Germinal center (tissue), 1 donor: Measurements from ENCODE around the gene RPN1.

Experiments used
- DNase-seq: peaks from one replicate; pipeline ENCODE4 v3.0.0; 2012; ENCODE audit warnings: mixed read lengths, low spot score

RPN1 gene

DNA sequence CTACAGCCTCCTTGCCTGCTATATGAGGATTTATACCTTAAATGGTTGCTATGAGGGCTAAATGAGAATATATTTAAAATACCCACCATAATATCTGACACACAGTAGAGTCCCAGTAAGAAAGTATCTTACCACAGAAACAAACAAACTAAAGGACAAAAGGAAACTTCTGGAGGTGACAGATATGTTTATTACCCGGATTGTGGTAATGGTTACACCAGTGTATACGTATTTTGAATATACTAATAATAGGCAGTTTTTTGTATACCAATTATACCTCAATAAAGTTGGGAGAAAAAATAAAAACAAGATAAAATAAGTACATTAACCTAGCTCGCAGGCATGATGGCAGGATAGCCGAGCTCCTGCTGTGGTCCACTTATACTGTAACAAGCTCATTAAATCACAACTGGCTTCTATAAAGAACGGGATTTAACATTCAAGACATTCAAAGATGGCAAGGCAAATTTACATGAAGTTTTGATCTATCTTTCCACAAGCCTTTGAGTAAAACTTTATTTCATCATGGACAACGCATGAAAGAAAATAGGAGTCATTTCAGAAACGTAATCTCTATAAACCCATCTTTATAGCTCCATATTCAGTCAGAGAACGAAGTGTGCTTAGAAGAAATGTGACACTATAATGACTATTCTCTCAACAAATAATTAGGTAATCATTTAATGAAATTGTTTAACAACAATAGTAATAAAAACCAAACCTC is 1.5 kb downstream of the RPN1 start:
- DNase-seq = no peak

DNA sequence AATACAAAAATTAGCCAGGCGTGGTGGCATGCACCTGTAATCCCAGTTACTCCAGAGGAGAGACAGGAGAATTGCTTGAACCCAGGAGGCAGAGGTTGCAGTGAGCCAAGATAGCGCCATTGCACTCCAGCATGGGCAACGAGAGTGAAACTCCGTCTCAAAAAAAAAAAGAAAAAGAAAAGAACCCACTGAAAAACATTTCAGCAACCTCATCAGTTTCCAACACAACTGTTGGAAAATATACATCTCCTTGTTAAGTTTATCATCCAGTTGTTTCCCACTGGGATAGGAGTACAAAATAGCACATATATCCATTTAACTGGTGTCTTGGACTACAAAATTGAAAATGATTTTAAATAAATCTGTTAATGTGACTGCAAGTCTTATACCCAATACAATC is 2.2 kb downstream of the RPN1 start:
- DNase-seq = no peak

DNA sequence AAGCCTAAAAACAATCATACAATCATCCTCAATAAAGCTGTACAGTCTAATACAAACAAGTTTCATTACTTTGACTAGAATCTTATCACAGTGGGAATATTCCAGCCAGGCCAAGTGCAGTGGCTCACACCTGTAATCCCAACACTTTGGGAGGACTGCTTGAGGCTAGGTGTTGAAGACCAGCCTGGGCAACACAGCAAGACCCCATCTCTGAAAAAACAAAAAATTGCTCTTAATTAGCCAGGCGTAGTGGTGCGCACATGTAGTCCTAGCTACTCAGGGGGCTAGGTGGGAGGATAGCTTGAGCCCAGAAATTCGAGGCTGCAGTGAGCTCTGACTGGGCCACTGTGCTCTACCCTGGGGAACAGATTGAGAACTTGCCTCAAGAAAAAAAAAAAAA is 3.3 kb downstream of the RPN1 start:
- DNase-seq = no peak

DNA sequence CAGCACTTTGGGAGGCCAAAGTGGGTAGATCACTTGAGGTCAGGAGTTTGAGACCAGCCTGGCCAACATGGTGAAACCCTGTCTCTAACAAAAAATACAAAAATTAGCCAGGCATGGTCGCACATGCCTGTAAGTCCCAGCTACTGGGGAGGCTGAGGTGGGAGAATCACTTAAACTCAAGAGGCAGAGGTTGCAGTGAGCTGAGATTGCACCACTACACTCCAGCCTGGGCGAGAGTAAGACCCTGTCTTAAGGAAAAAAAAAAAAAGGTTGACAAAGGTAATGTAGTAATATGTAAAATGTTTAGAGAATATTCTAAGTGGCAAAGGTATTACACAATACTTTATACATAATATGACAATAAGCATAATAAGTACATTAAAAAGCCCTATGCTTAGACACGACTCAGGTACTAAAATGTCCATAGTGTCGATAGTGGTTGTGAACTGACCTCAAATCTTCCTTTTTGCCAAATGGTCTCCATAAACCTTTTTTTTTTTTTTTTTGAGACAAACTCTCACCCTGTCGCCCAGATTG is 16.5 kb downstream of the RPN1 start:
- no peak for DNase-seq

DNA sequence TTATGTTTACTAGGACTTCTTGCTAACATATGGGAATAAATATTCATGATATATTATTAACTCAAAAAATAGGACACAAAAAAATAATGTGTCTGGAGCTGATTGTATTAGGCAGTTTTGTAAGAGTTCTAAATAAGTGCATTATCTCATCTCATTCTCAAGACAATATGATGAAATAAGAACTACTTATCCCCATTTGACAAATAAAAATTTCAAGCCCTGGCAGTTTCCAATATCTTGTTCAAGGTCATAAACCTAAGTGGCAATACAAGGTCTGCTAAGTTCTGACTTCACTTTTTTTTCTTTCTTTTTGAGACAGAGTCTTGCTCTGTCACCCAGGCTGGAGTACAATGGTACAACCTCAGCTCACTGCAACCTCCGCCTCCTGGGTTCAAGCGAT is 18.3 kb downstream of the RPN1 start:
- no peak for DNase-seq

DNA sequence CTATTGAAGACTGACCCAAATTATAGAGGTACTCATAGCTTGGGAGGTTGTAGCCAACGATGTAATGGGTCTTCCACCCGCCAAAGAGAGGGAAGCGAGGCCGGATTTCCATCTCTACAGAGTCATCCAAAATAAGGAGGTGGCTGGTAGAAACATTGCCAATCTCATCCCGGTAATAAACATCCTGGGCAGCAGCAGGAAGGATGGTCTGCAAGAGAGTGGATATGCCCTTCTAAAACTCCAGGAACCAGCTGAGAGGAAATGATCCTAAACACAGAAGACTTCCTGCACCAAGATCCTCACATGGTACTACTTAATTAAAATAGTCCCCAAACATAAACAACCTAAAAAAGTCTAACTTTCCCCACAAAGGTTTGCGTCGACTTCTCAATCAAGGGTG is 20.7 kb downstream of the RPN1 start:
- no peak for DNase-seq

DNA sequence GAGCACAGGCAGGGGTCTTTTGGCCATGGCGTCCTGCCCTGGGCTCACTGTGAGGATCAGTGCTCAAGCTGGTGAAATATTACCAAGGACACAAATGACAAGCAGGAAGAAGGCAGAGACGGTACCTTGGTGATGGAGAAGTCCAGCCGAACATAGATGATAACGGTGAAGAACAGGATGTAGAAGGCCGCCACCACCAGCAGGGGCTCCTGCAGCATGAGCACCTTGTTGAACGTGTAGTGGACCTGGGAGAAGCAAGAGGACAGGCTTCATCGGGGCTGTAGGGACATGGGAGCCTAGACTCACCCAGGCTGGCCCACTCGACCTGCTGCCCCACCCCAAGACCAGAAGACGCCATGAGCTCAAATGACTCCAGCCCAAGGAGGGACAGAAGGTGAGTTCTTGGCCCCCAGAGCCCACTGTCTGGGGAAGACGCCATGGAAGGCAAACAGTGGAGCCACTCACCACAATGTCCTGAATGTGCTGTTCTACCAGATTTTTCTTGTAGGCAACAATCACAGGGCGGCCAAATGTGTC is 25.1 kb downstream of the RPN1 start:
- DNase-seq = no peak

DNA sequence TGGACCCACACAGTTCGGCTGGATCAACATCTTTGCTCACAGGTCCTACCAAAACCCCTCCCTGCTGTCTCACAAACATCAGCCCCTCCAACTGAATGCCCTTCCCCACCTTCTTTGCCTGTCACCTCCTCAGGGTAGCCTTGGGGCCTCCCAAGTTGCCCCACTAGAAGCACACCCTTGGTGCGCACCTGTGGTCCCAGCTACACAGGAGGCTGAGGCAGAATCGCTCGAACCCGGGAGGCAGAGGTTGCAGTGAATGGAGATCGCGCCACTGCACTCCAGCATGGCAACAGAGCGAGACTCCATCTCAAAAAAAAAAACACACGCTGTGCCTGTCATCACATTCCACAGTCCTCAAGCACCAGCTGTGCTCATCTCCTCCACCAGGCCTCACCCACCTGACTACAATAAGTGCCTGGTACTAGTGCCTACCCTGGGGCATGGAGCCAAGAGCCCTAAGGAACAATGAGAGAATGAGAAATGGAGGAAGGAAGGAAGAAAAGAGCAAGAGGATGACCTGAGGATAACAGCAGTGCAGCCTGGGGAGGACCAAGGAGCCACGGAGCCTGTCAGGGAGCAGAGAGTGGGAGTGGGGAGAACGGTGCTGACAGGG is 26.0 kb downstream of the RPN1 start:
- DNase-seq = no peak

DNA sequence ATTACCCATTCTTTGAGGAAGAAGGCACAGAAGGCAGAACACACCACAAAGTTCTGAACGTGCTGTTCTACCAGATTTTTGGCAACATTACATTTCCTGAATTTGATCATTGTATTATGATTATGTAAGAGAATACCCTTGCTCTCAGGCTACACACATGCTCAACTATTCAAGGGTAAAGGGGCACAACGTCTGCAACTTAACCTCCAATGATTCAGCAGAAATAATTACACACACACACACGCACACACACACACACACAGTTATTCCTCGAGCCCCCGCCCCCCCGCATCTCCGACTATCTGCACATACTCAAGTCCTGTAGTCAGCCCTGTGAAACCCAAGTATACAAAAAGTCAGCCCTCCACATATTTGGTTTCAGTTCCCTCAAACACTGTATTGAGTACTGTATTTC is 26.8 kb downstream of the RPN1 start:
- no peak for DNase-seq

DNA sequence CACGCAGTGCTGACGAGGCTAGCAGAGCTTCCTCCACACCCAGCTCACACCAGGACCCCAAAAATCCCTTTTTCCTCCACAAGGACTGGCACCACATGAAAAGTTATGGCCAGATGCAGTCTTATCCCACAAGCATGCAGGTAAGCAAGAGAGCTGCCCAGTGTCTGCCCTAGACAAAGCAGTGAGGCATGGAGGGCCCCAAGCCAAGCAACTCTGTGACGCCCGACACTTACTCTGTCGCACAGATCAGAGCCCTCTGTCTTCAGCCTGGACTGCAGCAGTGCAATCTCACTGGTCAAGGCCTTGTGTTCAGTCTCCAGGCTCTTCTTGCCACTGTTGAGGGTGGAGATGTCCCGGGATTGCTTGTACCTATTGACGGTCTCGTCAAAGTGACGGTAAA is 28.7 kb downstream of the RPN1 start:
- no peak for DNase-seq

DNA sequence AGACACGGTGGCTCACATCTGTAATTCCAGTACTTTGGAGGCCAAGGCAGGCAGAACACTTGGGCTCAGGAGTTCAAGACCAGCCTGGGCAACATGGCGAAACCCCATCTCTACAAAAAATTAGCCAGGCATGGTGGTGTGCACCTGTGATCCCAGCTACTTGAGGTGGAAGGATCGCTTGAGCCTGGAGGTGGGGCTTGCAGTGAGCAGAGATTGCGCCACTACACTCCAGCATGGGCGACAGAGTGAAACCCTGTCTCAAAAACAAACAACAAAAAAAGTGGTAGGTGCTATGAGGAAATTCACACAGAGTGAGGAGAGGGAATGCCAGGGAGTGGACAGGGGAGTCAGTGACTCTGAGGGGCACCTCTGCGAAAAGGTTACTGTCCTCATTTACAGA is 29.4 kb downstream of the RPN1 start:
- DNase-seq = no peak

DNA sequence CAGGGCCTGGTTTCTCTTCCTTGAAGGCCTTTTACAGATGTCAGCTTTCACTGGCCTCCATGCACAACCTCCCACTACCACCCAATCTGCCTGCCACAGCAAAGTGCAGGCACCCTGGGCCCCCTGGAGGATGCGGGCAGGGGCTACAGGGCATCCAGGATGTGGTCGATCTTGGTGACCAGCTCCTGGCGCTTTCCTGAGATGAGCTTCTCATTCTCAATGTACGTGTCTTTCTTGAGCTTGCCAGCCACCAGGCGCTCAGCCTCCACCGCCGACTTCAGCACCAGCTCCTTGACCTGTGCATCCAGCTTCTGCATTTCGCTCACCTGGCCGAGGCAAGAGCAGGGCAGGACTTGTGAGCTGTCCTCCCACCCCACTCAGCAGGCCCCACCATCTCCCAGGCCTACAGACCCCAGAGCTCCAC is 30.3 kb downstream of the RPN1 start:
- no peak for DNase-seq

DNA sequence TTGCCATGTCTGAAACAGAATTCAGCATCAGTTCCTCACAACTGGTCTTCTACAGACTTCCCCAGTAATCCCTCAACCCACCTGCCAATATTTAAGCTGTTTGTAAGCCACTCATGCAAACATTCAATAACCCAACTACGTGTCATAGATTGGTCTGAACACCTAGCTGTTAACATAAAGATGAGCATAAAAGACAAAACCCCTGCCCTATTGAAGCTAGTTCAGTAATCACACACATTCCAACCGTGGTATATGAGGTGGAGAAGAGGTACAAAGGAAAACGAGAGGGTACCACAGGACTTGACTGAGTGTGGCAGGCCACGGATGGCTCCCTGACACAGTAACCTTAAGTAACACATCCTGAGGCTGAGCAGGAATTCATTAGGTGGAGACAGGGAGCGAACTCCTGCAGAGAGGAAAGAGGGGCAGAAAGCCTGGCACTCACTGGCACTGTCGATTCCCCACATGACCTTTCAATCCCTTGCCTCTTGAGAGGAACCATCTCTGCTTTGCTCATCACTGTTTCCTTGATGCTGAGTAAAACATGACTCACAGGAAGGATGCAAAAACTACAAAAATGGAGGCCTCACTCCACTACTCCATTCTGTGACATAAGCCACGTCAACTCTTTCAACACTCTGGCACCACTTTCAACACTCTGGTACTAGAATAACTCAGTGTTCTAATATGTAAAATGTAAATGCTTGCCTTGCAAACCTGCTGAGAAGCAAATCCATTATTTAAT is 31.3 kb downstream of the RPN1 start:
- DNase-seq = no peak

DNA sequence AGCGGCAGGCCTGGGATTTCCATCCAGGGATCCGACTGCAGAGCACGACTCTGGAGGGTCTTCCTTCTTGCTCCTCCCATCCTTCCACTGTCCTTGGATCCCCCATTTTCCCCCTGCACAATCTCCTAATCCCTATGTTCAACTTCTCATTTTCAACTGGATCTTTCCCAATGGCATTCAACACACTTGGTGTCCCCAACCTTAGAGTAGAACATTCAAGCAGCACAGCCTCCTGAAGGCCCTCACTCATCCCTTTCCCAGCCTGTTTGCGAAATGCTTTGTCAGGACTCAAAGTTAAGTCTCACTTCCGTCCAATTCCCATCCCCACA is 32.3 kb downstream of the RPN1 start:
- no peak for DNase-seq

DNA sequence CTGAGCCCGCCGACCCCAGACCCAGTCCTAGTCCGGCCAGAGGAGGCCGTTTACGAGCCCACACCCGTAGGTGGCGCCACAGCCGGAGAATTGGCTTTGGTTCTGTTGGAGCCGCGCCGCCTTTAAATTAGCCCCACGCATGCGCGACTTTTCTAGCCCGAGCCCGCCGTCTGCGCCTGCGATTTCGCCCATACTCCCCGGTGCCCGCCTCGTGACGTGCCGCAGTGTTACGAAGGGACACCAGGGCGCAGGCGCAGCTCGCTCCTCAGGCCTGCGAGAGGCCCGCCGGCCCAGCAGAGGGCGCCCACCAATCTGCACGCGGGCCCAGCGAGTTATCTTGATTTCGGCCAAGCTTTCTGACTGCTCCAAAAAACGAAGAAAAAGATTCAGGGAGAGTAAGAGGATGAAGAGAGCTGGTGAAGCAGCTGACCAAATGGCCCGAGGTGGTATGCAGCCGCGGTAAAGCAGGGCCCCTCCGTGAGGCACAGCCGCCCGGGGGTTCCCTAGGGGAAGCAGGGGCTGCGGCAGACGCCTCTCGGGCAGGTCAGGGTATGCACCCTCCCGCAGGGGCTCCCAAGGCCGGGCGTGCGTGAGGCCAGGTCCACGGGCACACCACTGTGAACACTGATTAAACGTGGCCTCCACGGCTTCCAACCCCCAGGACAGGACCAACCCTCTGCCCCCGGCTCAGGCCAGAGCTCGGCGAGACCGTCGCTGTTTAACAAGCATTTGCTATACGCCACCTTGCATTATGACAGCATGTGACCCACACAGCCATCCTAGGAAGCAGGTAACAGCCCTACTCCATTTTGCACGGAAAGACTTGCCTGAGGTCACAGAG is 32.8 kb downstream of the RPN1 start:
- peak; percentile 100 for DNase-seq

DNA sequence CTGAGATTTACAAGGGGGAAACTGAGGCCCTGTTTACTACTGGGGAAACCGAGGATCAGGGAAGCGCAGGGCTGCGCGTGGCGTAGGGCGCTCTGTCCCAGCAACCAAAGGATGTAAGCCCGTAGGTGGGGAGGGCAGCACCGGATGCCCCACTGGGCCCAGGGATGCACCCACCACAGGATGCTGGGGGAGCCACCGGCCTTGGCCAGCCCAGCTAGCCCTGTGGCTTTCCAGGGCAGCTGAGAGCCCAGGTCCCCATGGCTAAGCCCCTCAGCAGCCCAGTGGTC is 33.4 kb downstream of the RPN1 start:
- DNase-seq = no peak

DNA sequence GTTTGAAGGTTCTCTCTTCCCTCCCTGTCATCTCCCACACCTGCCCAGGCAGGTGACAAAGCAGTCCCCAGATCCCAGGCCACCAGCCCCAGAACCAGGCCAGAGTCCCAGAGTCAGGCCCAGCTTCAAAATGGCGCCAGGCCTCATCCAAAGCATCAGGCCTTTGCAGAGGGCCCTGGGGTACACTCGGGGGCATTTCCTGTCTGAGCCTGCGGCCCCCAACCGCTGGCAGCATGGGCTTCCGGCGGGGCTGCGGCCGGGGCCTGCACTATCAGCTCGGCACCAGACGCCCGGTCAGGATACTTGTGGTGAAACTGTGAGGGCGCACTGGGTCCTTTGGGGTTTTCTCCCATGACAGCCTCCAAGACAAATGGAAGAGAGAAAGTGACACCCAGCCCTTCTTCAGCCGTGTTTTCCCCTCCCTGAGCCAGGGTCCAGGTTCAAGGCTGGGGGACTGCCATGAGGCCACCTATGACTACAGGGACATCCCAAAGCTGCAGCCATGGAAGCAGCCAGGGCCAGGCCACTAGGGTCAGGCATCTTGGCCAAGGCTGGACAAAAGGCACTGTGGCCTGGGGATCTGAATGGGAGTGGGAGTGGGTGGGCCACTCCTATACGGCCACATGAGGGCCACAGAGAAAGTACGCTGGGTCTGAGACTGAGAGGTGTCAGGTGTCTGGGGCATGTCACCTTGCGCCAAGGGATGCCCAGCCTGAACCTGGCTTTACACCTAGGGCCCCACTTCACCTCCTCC is 33.9 kb downstream of the RPN1 start:
- no peak for DNase-seq

DNA sequence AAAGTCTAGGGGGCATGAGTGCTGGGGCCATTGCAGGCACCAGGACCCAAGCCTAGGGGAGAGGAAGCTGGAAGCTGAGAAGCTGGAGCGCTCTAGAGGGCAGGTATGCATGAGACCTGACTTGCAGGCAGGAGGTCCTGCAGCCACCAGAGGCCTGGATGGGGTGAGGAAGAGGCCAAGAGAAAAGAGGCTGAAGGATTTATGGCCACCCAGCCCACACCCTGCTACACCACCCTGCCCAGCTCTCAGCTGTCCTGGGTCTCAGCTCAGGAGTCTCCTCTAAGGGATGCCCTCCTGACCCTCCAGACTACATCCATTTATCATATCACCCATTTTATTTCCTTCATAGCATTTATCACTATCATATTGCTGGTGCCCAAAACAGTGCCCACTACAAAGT is 36.5 kb downstream of the RPN1 start:
- no peak for DNase-seq

DNA sequence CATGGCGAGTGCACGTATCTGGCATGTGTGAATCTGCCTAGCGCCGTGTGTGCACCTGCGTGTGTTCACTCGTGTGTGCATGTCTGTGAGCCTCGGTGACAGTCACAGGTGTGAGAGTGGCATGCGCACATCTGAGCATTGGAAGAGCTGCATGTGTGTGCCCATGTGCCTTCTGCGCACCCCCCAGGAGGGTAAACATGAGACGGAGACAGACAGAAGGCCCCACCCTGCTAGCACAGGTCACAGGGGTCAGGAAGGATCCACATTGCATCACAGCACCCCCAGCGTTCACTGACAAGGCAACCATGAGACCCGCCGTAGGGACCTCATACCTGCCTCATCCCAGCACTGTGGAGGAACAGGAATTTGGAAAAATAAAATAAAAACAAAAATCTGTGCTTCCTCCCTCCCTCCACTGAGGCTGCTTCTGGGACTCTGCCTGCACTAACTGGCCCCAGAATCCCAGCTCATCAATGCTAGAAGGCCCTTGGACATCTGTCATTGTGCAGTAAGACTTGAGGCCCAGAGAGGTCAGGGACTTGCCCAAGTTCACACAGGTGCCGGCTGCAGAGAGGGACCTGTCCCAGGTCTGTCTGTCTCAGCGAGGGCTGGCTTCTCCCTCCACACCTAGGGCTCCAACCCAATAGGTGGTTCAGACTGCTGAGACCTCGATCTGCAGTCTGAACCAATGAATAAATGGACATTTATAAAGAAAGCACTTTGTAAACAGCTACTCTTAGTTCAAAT is 37.4 kb downstream of the RPN1 start:
- DNase-seq = no peak

DNA sequence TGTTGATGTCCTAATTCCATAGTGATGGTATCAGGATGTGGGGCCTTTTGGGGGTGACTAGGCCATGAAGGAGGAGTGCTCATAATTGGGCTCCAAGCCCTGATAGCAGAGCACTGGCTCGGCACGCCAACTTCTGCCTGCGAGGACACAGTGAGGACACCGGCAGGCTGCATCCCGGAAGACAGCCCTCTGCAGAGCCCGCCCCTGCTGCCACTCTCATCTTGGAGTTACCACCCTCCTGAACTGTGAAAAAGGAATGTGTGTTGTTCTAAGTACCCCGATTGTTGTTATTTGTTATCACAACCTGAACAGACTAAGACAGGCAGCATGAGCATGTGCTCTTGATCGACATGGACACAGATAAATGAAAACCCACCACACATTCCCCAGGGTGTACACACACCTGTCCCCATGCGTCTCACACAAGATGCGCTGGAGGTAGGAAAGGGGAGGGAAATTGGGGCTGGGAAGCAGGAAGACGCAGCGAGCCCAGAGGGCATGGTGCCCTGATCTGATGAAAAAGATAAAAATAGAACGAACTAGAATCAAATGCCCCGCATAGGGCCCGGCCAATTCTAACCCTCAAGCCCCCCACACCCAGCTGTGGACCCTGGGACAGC is 40.1 kb downstream of the RPN1 start:
- no peak for DNase-seq
